Testis (tissue), 2 donors: ENCODE data around the gene ADAMTS16.

Experiments used
- POLR2A ChIP-seq: fragments of 450-650 bp; IDR thresholded peaks from one replicate; pipeline ENCODE4 v1.6.1; 2017; ENCODE audit warnings: antibody characterized with exemption, mild to moderate bottlenecking, moderate library complexity
- TF ChIP-seq, protein P1 (sequence below), 3 experiments: fragments of 450-650 bp in 2 of 3; fragments of 200-600 bp in 1 of 3; sonication (generic) in 1 of 3; IDR thresholded peaks; one replicate each; pipeline ENCODE4 v1.5.1; 2016 to 2019; ENCODE audit warnings: antibody characterized with exemption in 3 of 3, mild to moderate bottlenecking in 2 of 3, moderate library complexity in 1 of 3

DNA sequence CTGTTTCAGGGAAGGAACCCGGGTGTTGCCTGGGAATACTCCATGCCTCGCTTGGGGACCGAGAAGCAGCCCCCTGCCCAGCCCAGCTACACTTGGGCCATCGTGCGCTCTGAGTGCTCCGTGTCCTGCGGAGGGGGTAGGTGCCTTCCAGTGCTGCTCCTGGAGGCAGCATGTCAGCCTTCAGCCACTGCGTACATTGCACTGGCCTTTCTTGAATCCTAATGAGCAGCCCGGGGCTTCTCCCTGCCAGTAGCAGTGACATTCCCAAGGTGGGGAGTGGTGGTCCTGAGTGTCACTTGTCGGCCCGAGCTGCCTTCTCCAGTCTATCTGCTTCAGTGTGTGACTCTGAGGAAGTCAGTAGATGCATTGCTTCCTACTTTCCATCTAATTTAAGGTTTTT is 101.9 kb downstream of the ADAMTS16 start:
- TF ChIP-seq, protein P1, sequence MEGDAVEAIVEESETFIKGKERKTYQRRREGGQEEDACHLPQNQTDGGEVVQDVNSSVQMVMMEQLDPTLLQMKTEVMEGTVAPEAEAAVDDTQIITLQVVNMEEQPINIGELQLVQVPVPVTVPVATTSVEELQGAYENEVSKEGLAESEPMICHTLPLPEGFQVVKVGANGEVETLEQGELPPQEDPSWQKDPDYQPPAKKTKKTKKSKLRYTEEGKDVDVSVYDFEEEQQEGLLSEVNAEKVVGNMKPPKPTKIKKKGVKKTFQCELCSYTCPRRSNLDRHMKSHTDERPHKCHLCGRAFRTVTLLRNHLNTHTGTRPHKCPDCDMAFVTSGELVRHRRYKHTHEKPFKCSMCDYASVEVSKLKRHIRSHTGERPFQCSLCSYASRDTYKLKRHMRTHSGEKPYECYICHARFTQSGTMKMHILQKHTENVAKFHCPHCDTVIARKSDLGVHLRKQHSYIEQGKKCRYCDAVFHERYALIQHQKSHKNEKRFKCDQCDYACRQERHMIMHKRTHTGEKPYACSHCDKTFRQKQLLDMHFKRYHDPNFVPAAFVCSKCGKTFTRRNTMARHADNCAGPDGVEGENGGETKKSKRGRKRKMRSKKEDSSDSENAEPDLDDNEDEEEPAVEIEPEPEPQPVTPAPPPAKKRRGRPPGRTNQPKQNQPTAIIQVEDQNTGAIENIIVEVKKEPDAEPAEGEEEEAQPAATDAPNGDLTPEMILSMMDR (IDR thresholded peaks at IDR 0.05) = no peak
- TF ChIP-seq POLR2A = no peak
